ENCODE measurements around the gene PITRM1.
A peak's percentile ranks its signal among the peaks of the same experiment; 100 is the strongest.
"Not testable (repeated sequence)": the region's sequence is repeated elsewhere in the genome, so short reads cannot be mapped to it uniquely, and the experiment has no call there.

Gene PITRM1

DNA sequence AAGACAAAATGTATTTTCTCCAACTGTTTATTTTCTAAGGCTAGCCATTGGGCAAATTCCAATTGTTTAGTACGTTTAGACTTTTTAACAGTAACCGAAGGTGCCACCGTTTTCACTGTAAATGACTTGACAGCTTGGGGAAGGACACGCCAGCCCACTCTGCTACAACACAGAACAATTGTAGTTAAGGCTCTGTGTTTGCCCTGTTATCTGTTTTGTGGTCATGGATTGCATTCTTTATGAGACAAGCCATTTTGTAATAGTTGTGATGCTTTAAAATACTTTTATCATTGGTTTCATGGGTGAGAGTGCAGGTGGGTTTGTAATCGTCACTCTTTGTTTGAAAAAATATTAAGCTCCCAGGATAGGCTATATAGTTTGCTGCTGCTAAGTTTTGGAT is 6.6 kb upstream of the PITRM1 start:
- no peaks in the 10 kb centered on the region for H3K36me3 ChIP-seq (ENCODE audit: control insufficient read depth, insufficient read depth, low read length, severe bottlenecking)
- H3K4me3 ChIP-seq (ENCODE audit: low read length), result no peak overlapping the region
- H3K9me3 ChIP-seq (ENCODE audit: control insufficient read depth, low read length), result peaks cover 4% of the 10 kb centered on the region
- H3K4me1 ChIP-seq (ENCODE audit: control insufficient read depth, insufficient read depth, low read length), result no peaks in the 10 kb centered on the region
- no peak for DNase-seq (ENCODE audit: low read depth)
- no peak overlapping the region for H3K9ac ChIP-seq (ENCODE audit: low read length)
- peaks cover 18% of the 10 kb centered on the region for H3K27me3 ChIP-seq (replicated peaks; ENCODE audit: control insufficient read depth, insufficient read depth, low read length)

DNA sequence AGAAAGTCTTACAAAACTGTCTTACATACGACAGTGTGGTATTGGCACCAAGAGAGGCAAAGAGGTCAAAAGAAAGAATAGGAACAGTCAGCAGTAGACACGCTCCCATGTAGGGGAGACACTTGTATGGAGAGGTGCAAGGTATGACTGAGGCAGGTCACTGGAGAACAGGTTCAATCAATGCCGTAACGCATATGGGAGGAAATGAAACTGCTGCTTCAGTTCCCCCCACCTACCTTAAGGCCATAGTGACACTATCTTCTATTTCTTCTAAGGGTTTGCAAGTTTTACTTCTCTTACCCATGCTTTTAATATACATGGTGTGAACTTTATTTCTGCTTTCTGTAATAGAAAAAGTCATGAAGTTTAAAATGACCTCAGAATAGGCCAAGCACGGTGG is 5.5 kb upstream of the PITRM1 start:
- Histone ChIP-seq H3K9me3 (ENCODE audit: control insufficient read depth, low read length) (peaks cover 4% of the 10 kb centered on the region), H3K4me1 (ENCODE audit: control insufficient read depth, insufficient read depth, low read length) (no peaks in the 10 kb centered on the region), H3K4me3 (ENCODE audit: low read length) (no peak overlapping the region), H3K36me3 (ENCODE audit: control insufficient read depth, insufficient read depth, low read length, severe bottlenecking) (no peaks in the 10 kb centered on the region), H3K27me3 (replicated peaks; ENCODE audit: control insufficient read depth, insufficient read depth, low read length) (peaks cover 10% of the 10 kb centered on the region), H3K9ac (ENCODE audit: low read length) (no peak overlapping the region)
- DNase-seq (ENCODE audit: low read depth), result no peak

GRCh38 chr10:3173171-3173878 is 743 bp upstream of the PITRM1 start:
- Histone ChIP-seq H3K9ac (ENCODE audit: low read length) (no peak overlapping the region), H3K27me3 (replicated peaks; ENCODE audit: control insufficient read depth, insufficient read depth, low read length) (no peaks in the 10 kb centered on the region), H3K4me3 (ENCODE audit: low read length) (peak overlapping the region; percentile 75), H3K4me1 (ENCODE audit: control insufficient read depth, insufficient read depth, low read length) (peaks cover 13% of the 10 kb centered on the region), H3K36me3 (ENCODE audit: control insufficient read depth, insufficient read depth, low read length, severe bottlenecking) (peaks cover 17% of the 10 kb centered on the region), H3K9me3 (ENCODE audit: control insufficient read depth, low read length) (peaks cover 4% of the 10 kb centered on the region)
- DNase-seq (ENCODE audit: low read depth), result no peak

DNA sequence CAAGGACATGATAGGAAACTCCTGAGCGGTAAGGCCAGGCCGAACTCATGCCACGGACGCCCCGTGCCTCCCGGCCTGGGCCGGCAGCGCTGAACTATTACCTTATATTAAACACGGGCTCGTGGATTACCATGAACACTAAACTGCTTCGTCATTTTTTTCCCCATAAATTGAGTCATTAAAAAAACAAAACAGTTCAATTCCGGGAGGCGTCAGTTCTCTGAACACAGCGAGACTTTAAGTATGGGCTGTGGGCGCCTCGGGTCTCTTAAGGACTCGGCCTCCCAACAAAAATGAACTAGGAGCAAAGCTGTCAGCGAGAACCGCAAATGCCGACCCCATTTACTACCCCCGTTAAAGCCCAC is 519 bp downstream of the PITRM1 start:
- Histone ChIP-seq H3K4me1 (ENCODE audit: control insufficient read depth, insufficient read depth, low read length) (peaks cover 13% of the 10 kb centered on the region), H3K27me3 (replicated peaks; ENCODE audit: control insufficient read depth, insufficient read depth, low read length) (no peaks in the 10 kb centered on the region), H3K36me3 (ENCODE audit: control insufficient read depth, insufficient read depth, low read length, severe bottlenecking) (peaks cover 30% of the 10 kb centered on the region), H3K4me3 (ENCODE audit: low read length) (peak overlapping the region; percentile 87), H3K9ac (ENCODE audit: low read length) (peak overlapping the region; percentile 93), H3K9me3 (ENCODE audit: control insufficient read depth, low read length) (no peaks in the 10 kb centered on the region)
- DNase-seq (ENCODE audit: low read depth), result peak; percentile 78

GRCh38 chr10:3171488-3171887 is 1.1 kb downstream of the PITRM1 start:
- Histone ChIP-seq H3K9ac (ENCODE audit: low read length) (peak overlapping the region; percentile 93), H3K4me1 (ENCODE audit: control insufficient read depth, insufficient read depth, low read length) (peaks cover 13% of the 10 kb centered on the region), H3K36me3 (ENCODE audit: control insufficient read depth, insufficient read depth, low read length, severe bottlenecking) (peaks cover 35% of the 10 kb centered on the region), H3K4me3 (ENCODE audit: low read length) (peak overlapping the region; percentile 87)
- DNase-seq (ENCODE audit: low read depth); H3K9me3 ChIP-seq (ENCODE audit: control insufficient read depth, low read length); H3K27me3 ChIP-seq (replicated peaks; ENCODE audit: control insufficient read depth, insufficient read depth, low read length): not testable (repeated sequence)

DNA sequence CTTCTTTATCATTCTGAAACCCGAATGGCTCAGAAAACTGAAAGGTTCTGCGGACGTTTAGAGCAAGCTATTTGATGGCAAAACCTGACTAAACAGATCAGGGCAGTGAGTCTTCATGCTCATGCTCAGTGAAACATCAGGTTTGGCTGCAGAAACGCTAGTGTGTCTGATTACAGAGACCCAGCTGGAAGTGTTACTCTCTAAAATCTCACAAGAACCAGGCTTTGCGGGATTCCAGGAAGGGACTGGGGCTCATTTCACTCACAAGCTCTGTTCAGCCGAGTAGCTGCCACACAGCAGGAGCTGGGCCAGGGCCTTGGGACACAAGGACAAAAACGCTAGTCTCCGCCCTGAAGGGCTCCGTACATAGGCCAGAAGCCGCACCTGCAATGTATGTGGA is 2.9 kb downstream of the PITRM1 start:
- Histone ChIP-seq H3K4me1 (ENCODE audit: control insufficient read depth, insufficient read depth, low read length) (peaks cover 13% of the 10 kb centered on the region), H3K9me3 (ENCODE audit: control insufficient read depth, low read length) (no peaks in the 10 kb centered on the region), H3K27me3 (replicated peaks; ENCODE audit: control insufficient read depth, insufficient read depth, low read length) (no peaks in the 10 kb centered on the region), H3K4me3 (ENCODE audit: low read length) (no peak overlapping the region), H3K9ac (ENCODE audit: low read length) (no peak overlapping the region), H3K36me3 (ENCODE audit: control insufficient read depth, insufficient read depth, low read length, severe bottlenecking) (peaks cover 54% of the 10 kb centered on the region)
- no peak for DNase-seq (ENCODE audit: low read depth)

DNA sequence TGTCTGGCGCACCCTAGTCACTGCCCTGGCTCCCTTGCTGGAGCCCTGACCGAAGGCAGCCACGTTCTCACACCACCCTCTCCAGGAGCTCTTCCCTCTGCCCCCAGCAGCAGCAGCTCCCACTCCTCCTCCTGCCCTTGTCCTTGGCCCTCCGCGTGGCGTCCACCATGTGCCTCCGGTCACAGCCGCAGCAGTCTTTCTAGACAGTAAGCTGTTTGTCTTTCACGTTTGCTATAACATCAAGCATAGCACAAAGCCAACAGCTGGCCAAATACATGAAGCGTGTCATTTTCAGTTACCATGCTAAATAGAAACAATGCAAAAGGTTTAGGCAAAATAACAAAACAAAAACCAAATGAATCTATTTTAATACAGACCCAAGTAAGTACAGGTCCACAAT is 3.3 kb downstream of the PITRM1 start:
- DNase-seq (ENCODE audit: low read depth), result no peak
- peaks cover 13% of the 10 kb centered on the region for H3K4me1 ChIP-seq (ENCODE audit: control insufficient read depth, insufficient read depth, low read length)
- no peaks in the 10 kb centered on the region for H3K27me3 ChIP-seq (replicated peaks; ENCODE audit: control insufficient read depth, insufficient read depth, low read length)
- H3K9me3 ChIP-seq (ENCODE audit: control insufficient read depth, low read length), result no peaks in the 10 kb centered on the region
- peaks cover 58% of the 10 kb centered on the region for H3K36me3 ChIP-seq (ENCODE audit: control insufficient read depth, insufficient read depth, low read length, severe bottlenecking)
- no peak overlapping the region for H3K9ac ChIP-seq (ENCODE audit: low read length)
- no peak overlapping the region for H3K4me3 ChIP-seq (ENCODE audit: low read length)

- peaks cover 13% of the 10 kb centered on the region for H3K4me1 ChIP-seq (ENCODE audit: control insufficient read depth, insufficient read depth, low read length)
- H3K4me3 ChIP-seq (ENCODE audit: low read length), result no peak overlapping the region
- H3K27me3 ChIP-seq (replicated peaks; ENCODE audit: control insufficient read depth, insufficient read depth, low read length), result no peaks in the 10 kb centered on the region
- H3K9me3 ChIP-seq (ENCODE audit: control insufficient read depth, low read length), result no peaks in the 10 kb centered on the region
- no peak overlapping the region for H3K9ac ChIP-seq (ENCODE audit: low read length)
- H3K36me3 ChIP-seq (ENCODE audit: control insufficient read depth, insufficient read depth, low read length, severe bottlenecking), result peaks cover 73% of the 10 kb centered on the region
- DNase-seq (ENCODE audit: low read depth), result no peak
Measured at GRCh38 chr10:3167611-3168330, 4.8 kb downstream of the PITRM1 start.

- H3K36me3 ChIP-seq (ENCODE audit: control insufficient read depth, insufficient read depth, low read length, severe bottlenecking), result peaks cover 83% of the 10 kb centered on the region
- peaks cover 12% of the 10 kb centered on the region for H3K4me1 ChIP-seq (ENCODE audit: control insufficient read depth, insufficient read depth, low read length)
- H3K9ac ChIP-seq (ENCODE audit: low read length), result no peak overlapping the region
- DNase-seq (ENCODE audit: low read depth), result no peak
- H3K4me3 ChIP-seq (ENCODE audit: low read length), result no peak overlapping the region
- no peaks in the 10 kb centered on the region for H3K9me3 ChIP-seq (ENCODE audit: control insufficient read depth, low read length)
- H3K27me3 ChIP-seq (replicated peaks; ENCODE audit: control insufficient read depth, insufficient read depth, low read length), result no peaks in the 10 kb centered on the region
Measured at GRCh38 chr10:3166496-3167290, 5.9 kb downstream of the PITRM1 start.

DNA sequence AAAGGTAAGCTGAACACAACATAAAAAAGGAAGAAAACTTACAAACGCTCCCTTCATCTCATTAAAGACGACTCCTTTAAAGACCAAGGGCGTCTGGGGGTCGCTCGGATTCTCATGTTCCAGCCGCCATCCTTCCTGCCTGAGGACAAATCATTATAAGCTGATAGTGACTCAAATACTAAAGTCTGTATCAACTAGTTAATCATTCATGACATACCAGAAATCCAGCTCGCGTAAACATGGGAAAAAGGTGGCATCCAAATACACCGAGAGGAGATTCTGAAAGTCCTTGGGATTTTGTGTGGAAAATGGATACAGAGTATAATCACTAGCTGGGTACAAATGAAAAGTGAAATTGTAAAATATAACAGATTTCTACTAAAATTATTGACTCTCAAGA is 7.4 kb downstream of the PITRM1 start:
- DNase-seq (ENCODE audit: low read depth), result no peak
- no peaks in the 10 kb centered on the region for H3K9me3 ChIP-seq (ENCODE audit: control insufficient read depth, low read length)
- H3K27me3 ChIP-seq (replicated peaks; ENCODE audit: control insufficient read depth, insufficient read depth, low read length), result no peaks in the 10 kb centered on the region
- H3K4me3 ChIP-seq (ENCODE audit: low read length), result no peak overlapping the region
- peaks cover under 1% of the 10 kb centered on the region for H3K4me1 ChIP-seq (ENCODE audit: control insufficient read depth, insufficient read depth, low read length)
- peaks cover 97% of the 10 kb centered on the region for H3K36me3 ChIP-seq (ENCODE audit: control insufficient read depth, insufficient read depth, low read length, severe bottlenecking)
- no peak overlapping the region for H3K9ac ChIP-seq (ENCODE audit: low read length)

DNA sequence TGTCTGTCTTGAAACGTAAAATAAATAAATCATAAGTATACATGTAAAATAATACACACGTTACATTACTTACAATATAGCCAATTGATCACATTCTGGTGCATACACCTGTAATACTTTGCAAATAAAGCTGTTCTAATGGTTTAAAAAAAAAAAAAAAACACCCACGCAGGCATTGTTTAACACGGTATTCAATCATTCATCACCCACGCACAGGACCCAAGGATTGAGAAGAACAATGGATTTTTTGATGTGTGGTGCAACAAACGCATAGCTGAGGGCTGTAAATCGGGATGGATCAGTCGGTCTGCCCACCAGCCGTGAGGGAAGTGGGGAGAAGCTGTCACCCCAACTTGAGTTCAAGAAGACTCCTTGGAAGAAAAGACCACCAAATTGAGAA is 8.7 kb downstream of the PITRM1 start:
- Histone ChIP-seq H3K36me3 (ENCODE audit: control insufficient read depth, insufficient read depth, low read length, severe bottlenecking) (peaks cover 98% of the 10 kb centered on the region), H3K9ac (ENCODE audit: low read length) (no peak overlapping the region), H3K4me3 (ENCODE audit: low read length) (no peak overlapping the region), H3K9me3 (ENCODE audit: control insufficient read depth, low read length) (no peaks in the 10 kb centered on the region), H3K4me1 (ENCODE audit: control insufficient read depth, insufficient read depth, low read length) (no peaks in the 10 kb centered on the region), H3K27me3 (replicated peaks; ENCODE audit: control insufficient read depth, insufficient read depth, low read length) (no peaks in the 10 kb centered on the region)
- no peak for DNase-seq (ENCODE audit: low read depth)
